ENCODE results near the gene FAM107B. TPM values are rescaled to one million over a fixed set of nuclear protein-coding genes. Genes with fewer than 3 reads are reported as not detected.
"Not testable (repeated sequence)": the region's sequence is repeated elsewhere in the genome, so short reads cannot be mapped to it uniquely, and the experiment has no call there.

Gene FAM107B
- total RNA-seq, 4 donors from 2014 or later, result 7.3 to 15.6 (median 13.3) TPM

DNA sequence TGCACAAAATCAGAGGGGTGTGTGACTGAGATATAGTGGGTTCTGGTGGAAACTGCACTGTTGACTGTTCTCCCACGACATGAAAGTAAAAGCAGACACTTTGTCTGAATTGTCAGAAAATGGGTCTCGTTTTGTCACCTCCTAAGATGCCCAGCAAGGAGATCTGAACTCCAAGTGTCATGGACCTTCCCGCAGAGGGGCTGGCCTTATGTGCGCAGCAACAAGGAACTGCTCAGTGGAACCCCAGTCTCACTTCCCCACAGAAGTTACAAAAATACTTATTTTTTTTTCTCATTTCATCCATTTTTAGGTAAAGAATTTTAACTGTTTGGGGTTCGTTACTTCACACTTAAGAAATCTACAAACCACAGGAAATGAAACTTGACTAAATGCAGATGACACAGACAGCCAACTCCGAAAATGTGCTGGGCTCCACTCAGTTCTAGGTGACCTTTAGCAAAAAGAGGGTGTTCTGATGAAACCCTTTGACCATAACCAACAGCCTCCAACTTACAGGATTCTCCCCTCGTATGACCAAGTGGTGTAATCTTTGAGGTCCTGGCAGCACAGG lies 115.0 kb downstream of the FAM107B start:
- H3K36me3 ChIP-seq, result no peaks in the 10 kb centered on the region
- H3K4me3 ChIP-seq, result no peak overlapping the region
- no peak for ATAC-seq
- no peak overlapping the region for H3K27ac ChIP-seq
- H3K4me1 ChIP-seq, result peaks cover 0 to 1% (median 0%) of the 10 kb centered on the region in 3 donors
- H3K27me3 ChIP-seq, result no peaks in the 10 kb centered on the region
- no peaks in the 10 kb centered on the region for H3K9me3 ChIP-seq
- TF ChIP-seq, protein P1, sequence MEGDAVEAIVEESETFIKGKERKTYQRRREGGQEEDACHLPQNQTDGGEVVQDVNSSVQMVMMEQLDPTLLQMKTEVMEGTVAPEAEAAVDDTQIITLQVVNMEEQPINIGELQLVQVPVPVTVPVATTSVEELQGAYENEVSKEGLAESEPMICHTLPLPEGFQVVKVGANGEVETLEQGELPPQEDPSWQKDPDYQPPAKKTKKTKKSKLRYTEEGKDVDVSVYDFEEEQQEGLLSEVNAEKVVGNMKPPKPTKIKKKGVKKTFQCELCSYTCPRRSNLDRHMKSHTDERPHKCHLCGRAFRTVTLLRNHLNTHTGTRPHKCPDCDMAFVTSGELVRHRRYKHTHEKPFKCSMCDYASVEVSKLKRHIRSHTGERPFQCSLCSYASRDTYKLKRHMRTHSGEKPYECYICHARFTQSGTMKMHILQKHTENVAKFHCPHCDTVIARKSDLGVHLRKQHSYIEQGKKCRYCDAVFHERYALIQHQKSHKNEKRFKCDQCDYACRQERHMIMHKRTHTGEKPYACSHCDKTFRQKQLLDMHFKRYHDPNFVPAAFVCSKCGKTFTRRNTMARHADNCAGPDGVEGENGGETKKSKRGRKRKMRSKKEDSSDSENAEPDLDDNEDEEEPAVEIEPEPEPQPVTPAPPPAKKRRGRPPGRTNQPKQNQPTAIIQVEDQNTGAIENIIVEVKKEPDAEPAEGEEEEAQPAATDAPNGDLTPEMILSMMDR (IDR thresholded peaks at IDR 0.05), result no peak
- no peak for TF ChIP-seq EP300 (IDR thresholded peaks at IDR 0.05)
- TF ChIP-seq POLR2AphosphoS5 (IDR thresholded peaks at IDR 0.05), result no peak
- WGBS, 2 donors (ENCODE audit: low coverage in 1 of 2), result 80 to 89% methylated on average over 5 to 7 of the region's 7 CpGs

DNA sequence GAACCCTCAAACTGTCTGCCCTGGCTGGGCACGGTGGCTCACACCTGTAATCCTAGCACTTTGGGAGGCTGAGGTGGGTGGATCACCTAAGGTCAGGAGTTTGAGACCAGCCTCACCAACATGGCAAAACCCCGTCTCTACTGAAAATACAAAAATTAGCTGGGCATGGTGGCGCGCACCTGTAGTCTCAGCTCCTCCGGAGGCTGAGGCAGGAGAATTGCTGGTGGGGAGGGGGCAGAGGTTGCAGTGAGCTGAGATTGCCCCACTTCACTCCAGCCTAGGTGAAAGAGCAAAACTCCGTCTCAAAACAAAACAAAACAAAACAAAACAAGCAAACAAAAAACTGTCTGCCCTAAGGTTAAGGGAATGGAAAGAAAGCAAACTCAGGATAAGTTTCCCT lies 115.6 kb downstream of the FAM107B start:
- H3K9me3 ChIP-seq, H3K27me3 ChIP-seq, H3K4me1 ChIP-seq, ATAC-seq, H3K27ac ChIP-seq, H3K36me3 ChIP-seq, H3K4me3 ChIP-seq: not testable (repeated sequence)
- WGBS, 2 donors (ENCODE audit: low coverage in 1 of 2), result 78 to 95% methylated on average over 3 to 4 of the region's 6 CpGs

DNA sequence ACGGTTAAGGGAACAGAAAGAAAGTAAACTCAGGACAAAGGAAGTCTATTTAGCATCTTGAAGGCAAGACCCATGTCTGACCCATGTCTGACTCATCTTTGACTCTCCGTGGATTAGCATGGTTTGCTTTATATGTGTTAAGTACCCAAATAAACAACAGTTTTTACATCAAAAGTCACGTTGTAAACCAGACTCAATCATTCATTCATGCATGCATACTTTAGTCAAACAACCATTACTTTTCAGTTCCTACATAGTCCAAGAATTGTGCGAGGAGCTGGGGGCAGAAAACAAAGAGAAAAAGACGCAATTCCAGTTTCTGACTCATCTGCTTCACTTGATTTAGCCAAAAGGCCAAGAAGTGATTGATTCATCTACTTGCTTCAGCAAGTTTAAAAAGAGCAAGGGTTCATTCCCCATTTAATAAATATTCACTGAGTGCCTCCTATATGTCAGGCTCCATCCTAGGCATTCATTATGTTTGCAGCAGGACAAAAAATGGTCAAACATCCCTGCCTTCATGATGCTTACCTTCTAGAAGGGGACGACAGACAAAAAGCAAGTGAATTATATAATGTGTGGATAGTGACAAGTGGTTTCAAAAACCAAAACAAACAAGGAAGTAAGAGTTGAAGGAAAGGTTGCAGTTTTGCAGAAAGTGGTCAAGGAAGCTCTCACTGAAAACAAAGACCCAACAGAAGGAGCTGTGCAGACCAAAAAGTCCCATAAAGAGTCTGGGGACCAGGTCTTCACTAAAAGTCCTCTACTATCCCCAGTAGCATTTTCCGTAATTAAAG lies 116.2 kb downstream of the FAM107B start:
- TF ChIP-seq EP300 (IDR thresholded peaks at IDR 0.05), result no peak
- TF ChIP-seq, protein P1 (IDR thresholded peaks at IDR 0.05), result no peak
- TF ChIP-seq POLR2AphosphoS5 (IDR thresholded peaks at IDR 0.05), result no peak
- no peak for ATAC-seq
- WGBS, 2 donors (ENCODE audit: low coverage in 1 of 2), result 58 to 63% methylated on average over 7 of the region's 7 CpGs

DNA sequence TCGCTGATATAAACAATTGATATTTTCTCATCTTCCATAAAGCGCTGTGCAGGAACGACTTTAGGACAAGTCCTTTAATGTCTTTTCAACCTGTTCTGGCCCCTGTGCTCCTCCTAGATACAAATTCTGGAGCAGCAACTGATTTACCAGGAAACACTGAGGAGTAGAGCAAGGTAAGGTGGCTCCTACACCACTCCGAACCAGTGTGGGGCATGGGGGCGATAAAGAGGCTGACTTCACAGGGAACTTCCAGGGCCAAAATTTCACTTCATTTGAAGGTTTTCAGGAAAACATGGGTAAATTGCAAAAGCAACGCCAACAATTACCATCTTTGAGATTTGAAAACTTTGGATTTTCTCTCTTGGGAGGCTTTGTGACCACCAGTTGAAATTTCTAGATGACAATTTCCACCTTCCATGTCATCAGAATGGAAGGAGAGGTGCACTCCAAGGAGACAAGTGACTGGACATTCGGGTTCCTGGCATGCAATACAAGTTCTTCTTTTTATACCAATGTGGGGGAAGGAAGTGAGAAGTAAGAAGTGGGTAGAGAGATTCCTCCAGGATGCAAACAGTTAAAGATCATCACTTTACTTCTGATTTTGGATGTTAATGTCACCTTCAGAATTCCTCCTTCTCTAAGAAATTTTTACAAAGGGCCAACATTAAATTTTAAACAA lies 118.5 kb downstream of the FAM107B start:
- WGBS, 2 donors (ENCODE audit: low coverage in 1 of 2), result 79 to 93% methylated on average over 5 of the region's 7 CpGs
- no peak overlapping the region for H3K27ac ChIP-seq
- ATAC-seq, result no peak
- no peaks in the 10 kb centered on the region for H3K36me3 ChIP-seq
- no peaks in the 10 kb centered on the region for H3K9me3 ChIP-seq
- TF ChIP-seq EP300 (IDR thresholded peaks at IDR 0.05), result no peak
- no peak for TF ChIP-seq POLR2AphosphoS5 (IDR thresholded peaks at IDR 0.05)
- TF ChIP-seq POLR2A (IDR thresholded peaks at IDR 0.05), result no peak
- TF ChIP-seq, protein P1 (IDR thresholded peaks at IDR 0.05), result no peak
- peaks cover 4 to 23% (median 16%) of the 10 kb centered on the region in 3 donors for H3K4me1 ChIP-seq
- H3K4me3 ChIP-seq, result no peak overlapping the region
- no peaks in the 10 kb centered on the region for H3K27me3 ChIP-seq

More for the DNA sequence above, 116.2 kb downstream of the FAM107B start:
- Histone ChIP-seq H3K4me1 (peaks cover 2 to 13% (median 9%) of the 10 kb centered on the region in 3 donors), H3K4me3 (no peak overlapping the region), H3K9me3 (no peaks in the 10 kb centered on the region), H3K27ac (no peak overlapping the region), H3K27me3 (no peaks in the 10 kb centered on the region), H3K36me3 (no peaks in the 10 kb centered on the region)

DNA sequence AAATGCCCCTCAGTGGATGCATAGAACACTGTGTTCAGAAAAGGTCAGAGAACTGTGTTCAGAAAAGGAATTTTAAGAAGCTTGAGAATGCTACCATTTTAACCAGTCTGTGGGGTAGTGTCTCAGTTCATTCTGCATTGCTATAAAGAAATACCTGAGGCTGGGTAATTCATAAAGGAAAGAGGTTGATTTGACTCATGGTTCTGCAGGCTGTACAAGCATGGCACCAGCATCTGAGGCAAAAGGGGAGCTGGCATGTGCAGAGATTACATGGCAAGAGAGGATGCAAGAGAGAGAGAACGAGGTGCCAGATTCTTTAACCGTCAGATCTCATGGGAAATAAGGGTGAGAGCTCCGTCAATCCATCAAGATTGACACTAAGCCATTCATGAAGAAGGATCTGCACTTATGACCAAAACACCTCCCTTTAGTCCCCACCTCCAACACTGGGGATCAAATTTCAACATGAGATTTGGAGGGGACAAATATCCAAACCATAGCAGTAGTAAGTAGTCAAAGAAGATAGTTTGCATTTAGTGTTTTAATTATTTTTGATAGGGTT lies 119.8 kb downstream of the FAM107B start:
- no peak for TF ChIP-seq POLR2A (IDR thresholded peaks at IDR 0.05)
- TF ChIP-seq POLR2AphosphoS5 (IDR thresholded peaks at IDR 0.05), result no peak
- TF ChIP-seq EP300 (IDR thresholded peaks at IDR 0.05), result no peak
- TF ChIP-seq, protein P1 (IDR thresholded peaks at IDR 0.05), result no peak
- Histone ChIP-seq H3K9me3 (no peaks in the 10 kb centered on the region), H3K4me3 (no peak overlapping the region), H3K27ac (no peak overlapping the region), H3K27me3 (no peaks in the 10 kb centered on the region), H3K4me1 (peaks cover 4 to 23% (median 16%) of the 10 kb centered on the region in 3 donors), H3K36me3 (no peaks in the 10 kb centered on the region)
- WGBS, 2 donors (ENCODE audit: low coverage in 1 of 2), result 83% methylated on average over 3 of the region's 3 CpGs; no CpG with 5 or more reads in 1 of the 2 donors
- no peak for ATAC-seq

Data from gastroesophageal sphincter (tissue), 4 donors.